Measurements from ENCODE around the gene CRIM1. TPM values are rescaled to one million over a fixed set of nuclear protein-coding genes. Genes with fewer than 3 reads are reported as not detected.

Gene CRIM1
- total RNA-seq, 4 donors from 2014 or later = 72.6 to 162 (median 112) TPM

GRCh38 chr2:36469710-36470109 is 114.1 kb downstream of the CRIM1 start:
- H3K9me3 ChIP-seq = no peaks in the 10 kb centered on the region
- TF ChIP-seq CTCF (IDR thresholded peaks at IDR 0.05) (no peak), POLR2AphosphoS5 (IDR thresholded peaks at IDR 0.05) (no peak), EP300 (IDR thresholded peaks at IDR 0.05) (no peak), POLR2A (IDR thresholded peaks at IDR 0.05) (no peak)
- H3K36me3 ChIP-seq = peaks cover 39% of the 10 kb centered on the region
- no peak overlapping the region for H3K27ac ChIP-seq
- no peaks in the 10 kb centered on the region for H3K27me3 ChIP-seq
- 58% methylated on average over 3 of the region's 3 CpGs for WGBS
- H3K4me3 ChIP-seq = no peak overlapping the region
- no peak for DNase-seq (ENCODE audit: low spot score in 2 of 2)
- peaks cover 3% of the 10 kb centered on the region for H3K4me1 ChIP-seq

GRCh38 chr2:36473230-36473629 is 117.7 kb downstream of the CRIM1 start:
- H3K36me3 ChIP-seq = peaks cover 29% of the 10 kb centered on the region
- 84% methylated on average over 2 of the region's 2 CpGs for WGBS
- H3K4me1 ChIP-seq = peaks cover 3% of the 10 kb centered on the region
- no peak overlapping the region for H3K27ac ChIP-seq
- peaks cover 7% of the 10 kb centered on the region for H3K9me3 ChIP-seq
- TF ChIP-seq CTCF (IDR thresholded peaks at IDR 0.05) (no peak), POLR2A (IDR thresholded peaks at IDR 0.05) (no peak), POLR2AphosphoS5 (IDR thresholded peaks at IDR 0.05) (no peak), EP300 (IDR thresholded peaks at IDR 0.05) (no peak)
- H3K4me3 ChIP-seq = no peak overlapping the region
- no peak for DNase-seq (ENCODE audit: low spot score in 2 of 2)
- no peaks in the 10 kb centered on the region for H3K27me3 ChIP-seq

GRCh38 chr2:36476411-36476810 is 120.8 kb downstream of the CRIM1 start:
- peaks cover 54% of the 10 kb centered on the region for H3K36me3 ChIP-seq
- H3K27ac ChIP-seq = no peak overlapping the region
- H3K4me3 ChIP-seq = no peak overlapping the region
- no peak for DNase-seq (ENCODE audit: low spot score in 2 of 2)
- no peaks in the 10 kb centered on the region for H3K27me3 ChIP-seq
- peaks cover 7% of the 10 kb centered on the region for H3K9me3 ChIP-seq
- H3K4me1 ChIP-seq = no peaks in the 10 kb centered on the region
- TF ChIP-seq POLR2A (IDR thresholded peaks at IDR 0.05) = no peak
- TF ChIP-seq POLR2AphosphoS5 (IDR thresholded peaks at IDR 0.05) = no peak
- TF ChIP-seq CTCF (IDR thresholded peaks at IDR 0.05) = no peak
- no peak for TF ChIP-seq EP300 (IDR thresholded peaks at IDR 0.05)

- no peak overlapping the region for H3K4me3 ChIP-seq
- peaks cover 57% of the 10 kb centered on the region for H3K36me3 ChIP-seq
- H3K9me3 ChIP-seq = peaks cover 7% of the 10 kb centered on the region
- no peaks in the 10 kb centered on the region for H3K4me1 ChIP-seq
- H3K27ac ChIP-seq = no peak overlapping the region
- TF ChIP-seq POLR2A (IDR thresholded peaks at IDR 0.05) = no peak
- TF ChIP-seq POLR2AphosphoS5 (IDR thresholded peaks at IDR 0.05) = no peak
- TF ChIP-seq EP300 (IDR thresholded peaks at IDR 0.05) = no peak
- no peak for TF ChIP-seq CTCF (IDR thresholded peaks at IDR 0.05)
- no peaks in the 10 kb centered on the region for H3K27me3 ChIP-seq
- WGBS = 87% methylated on average over 3 of the region's 4 CpGs
- DNase-seq (ENCODE audit: low spot score in 2 of 2) = no peak
These were observed 121.7 kb downstream of the CRIM1 start for GRCh38 chr2:36477315-36477714.

- 67% methylated on average over 2 of the region's 2 CpGs for WGBS
- H3K4me1 ChIP-seq = no peaks in the 10 kb centered on the region
- no peak overlapping the region for H3K27ac ChIP-seq
- H3K9me3 ChIP-seq = peaks cover 7% of the 10 kb centered on the region
- no peaks in the 10 kb centered on the region for H3K27me3 ChIP-seq
- DNase-seq (ENCODE audit: low spot score in 2 of 2) = no peak
- no peak overlapping the region for H3K4me3 ChIP-seq
- no peak for TF ChIP-seq POLR2A (IDR thresholded peaks at IDR 0.05)
- TF ChIP-seq CTCF (IDR thresholded peaks at IDR 0.05) = no peak
- TF ChIP-seq POLR2AphosphoS5 (IDR thresholded peaks at IDR 0.05) = no peak
- TF ChIP-seq EP300 (IDR thresholded peaks at IDR 0.05) = no peak
- H3K36me3 ChIP-seq = peaks cover 57% of the 10 kb centered on the region
These were observed 122.2 kb downstream of the CRIM1 start for GRCh38 chr2:36477746-36478145.

All from suprapubic skin (tissue), 4 donors.